ENCODE data around the gene PLXNA4.
A peak's percentile ranks its signal among the peaks of the same experiment; 100 is the strongest.

Gene PLXNA4

DNA sequence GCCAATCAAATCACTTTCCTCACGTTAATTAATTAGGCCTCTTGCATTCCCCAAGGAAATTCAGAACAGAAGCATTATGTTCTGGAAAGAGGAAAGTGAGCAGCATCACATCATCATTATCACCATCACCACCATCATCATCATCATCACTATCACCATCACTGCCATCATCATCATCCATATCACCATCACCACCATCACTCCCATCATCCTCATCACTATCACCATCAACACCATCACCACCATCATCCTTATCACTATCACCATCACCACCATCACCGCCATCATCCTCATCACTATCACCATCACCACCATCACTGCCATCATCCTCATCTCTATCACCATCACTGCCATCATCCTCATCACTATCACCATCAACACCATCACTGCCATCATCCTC is 31.4 kb upstream of the PLXNA4 start:
- Histone ChIP-seq H2AFZ (ENCODE audit: insufficient read depth, low read length, poor library complexity) (no peak overlapping the region), H2AK5ac (ENCODE audit: low read length) (no peak overlapping the region), H3K36me3 (ENCODE audit: control insufficient read depth in 1 of 2, insufficient read depth in 2 of 2, low read length in 2 of 2) (no peaks in the 10 kb centered on the region), H3K14ac (ENCODE audit: low read length) (no peak overlapping the region), H3K4ac (ENCODE audit: low read depth, low read length) (no peak overlapping the region), H3K79me1 (ENCODE audit: low read length) (no peaks in the 10 kb centered on the region), H3K4me3 (ENCODE audit: low read depth, low read length) (peak overlapping the region; percentile 16), H3K9ac (ENCODE audit: low read length) (no peak overlapping the region), H3K18ac (ENCODE audit: low read length) (no peak overlapping the region), H3K79me2 (ENCODE audit: control insufficient read depth, insufficient read depth, low read length, poor library complexity) (no peaks in the 10 kb centered on the region), H3K27ac (ENCODE audit: low read depth, low read length) (no peak overlapping the region), H3K9me3 (ENCODE audit: insufficient read depth, low read depth, low read length) (peaks cover 3% of the 10 kb centered on the region), H3K4me1 (ENCODE audit: control insufficient read depth in 1 of 2, insufficient read depth in 2 of 2, low read length in 2 of 2) (no peaks in the 10 kb centered on the region), H4K91ac (ENCODE audit: low read depth, low read length) (no peak overlapping the region), H3K4me2 (ENCODE audit: low read length) (no peak overlapping the region), H3K23ac (ENCODE audit: low read length) (no peak overlapping the region), H2BK5ac (ENCODE audit: low read depth, low read length, poor library complexity) (no peak overlapping the region), H3K27me3 (ENCODE audit: insufficient read depth, low read length) (no peaks in the 10 kb centered on the region), H2BK120ac (ENCODE audit: insufficient read depth, low read length, poor library complexity) (no peak overlapping the region), H2BK12ac (ENCODE audit: low read length) (no peak overlapping the region), H4K8ac (ENCODE audit: low read depth, low read length) (no peak overlapping the region), H4K12ac (ENCODE audit: low read depth, low read length) (no peak overlapping the region)
- DNase-seq: no peak
- WGBS (ENCODE audit: extremely low coverage, insufficient coverage, insufficient read length): no CpG with 5 or more reads among the region's 2 CpGs

DNA sequence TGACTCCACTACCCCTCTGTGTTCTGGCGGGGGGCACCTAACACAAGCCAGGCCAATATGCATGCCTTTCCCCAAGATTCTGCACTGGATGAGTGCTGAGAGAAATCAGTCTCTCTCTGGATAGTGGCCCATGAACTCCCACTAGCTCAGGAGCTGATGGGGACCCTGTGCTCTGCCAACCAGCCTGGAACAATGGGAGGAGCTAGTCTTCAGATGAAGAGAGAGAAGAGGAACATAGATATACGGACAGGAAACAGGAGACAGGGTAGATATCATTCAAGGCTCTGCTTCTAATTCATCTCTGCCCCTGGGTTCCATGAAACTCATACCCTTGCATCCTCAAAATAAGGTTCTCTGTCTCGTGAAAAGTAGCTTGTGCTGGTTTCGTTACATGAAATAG is 27.9 kb upstream of the PLXNA4 start:
- no peak for DNase-seq
- H3K18ac ChIP-seq (ENCODE audit: low read length): no peak overlapping the region

DNA sequence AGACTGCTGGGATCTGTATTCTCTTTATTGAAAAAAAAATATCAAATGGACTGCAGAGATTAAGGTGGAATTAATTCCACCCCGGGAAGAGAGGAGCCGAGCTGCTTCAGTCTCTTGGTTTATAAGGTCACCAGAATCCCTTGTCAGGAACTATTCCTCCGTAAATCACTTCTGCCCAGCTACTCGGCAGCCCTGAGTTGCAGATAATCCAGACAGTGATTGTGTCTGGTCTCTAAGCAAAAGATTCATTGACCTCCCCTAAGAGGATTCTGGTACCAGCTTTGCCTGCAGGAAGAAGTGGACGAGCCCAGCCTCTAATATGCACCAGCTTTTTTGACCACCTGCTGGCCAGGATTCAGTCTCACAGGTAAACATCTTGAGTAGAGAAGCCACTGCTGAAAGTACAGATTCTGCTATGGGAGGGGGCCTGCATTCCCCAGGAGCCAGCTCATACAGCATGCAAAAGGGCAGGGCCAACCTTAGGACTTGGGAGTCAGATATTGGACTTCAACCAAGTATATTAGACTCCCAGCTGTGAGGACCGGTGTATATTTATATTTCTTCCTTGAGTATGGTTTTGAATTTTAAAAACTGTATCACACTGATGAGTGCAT is 27.1 kb upstream of the PLXNA4 start:
- no peak for DNase-seq
- peaks cover 3% of the 10 kb centered on the region for H3K9me3 ChIP-seq (ENCODE audit: insufficient read depth, low read depth, low read length)
- H3K14ac ChIP-seq (ENCODE audit: low read length): no peak overlapping the region
- H3K23ac ChIP-seq (ENCODE audit: low read length): no peak overlapping the region
- WGBS (ENCODE audit: extremely low coverage, insufficient coverage, insufficient read length): no CpG with 5 or more reads among the region's 6 CpGs
- no peak overlapping the region for H2BK5ac ChIP-seq (ENCODE audit: low read depth, low read length, poor library complexity)
- no peak overlapping the region for H3K27ac ChIP-seq (ENCODE audit: low read depth, low read length)
- H3K79me2 ChIP-seq (ENCODE audit: control insufficient read depth, insufficient read depth, low read length, poor library complexity): no peaks in the 10 kb centered on the region
- H3K36me3 ChIP-seq (ENCODE audit: control insufficient read depth in 1 of 2, insufficient read depth in 2 of 2, low read length in 2 of 2): no peaks in the 10 kb centered on the region
- H2BK120ac ChIP-seq (ENCODE audit: insufficient read depth, low read length, poor library complexity): no peak overlapping the region
- H3K79me1 ChIP-seq (ENCODE audit: low read length): no peaks in the 10 kb centered on the region
- no peak overlapping the region for H4K8ac ChIP-seq (ENCODE audit: low read depth, low read length)
- H3K4me2 ChIP-seq (ENCODE audit: low read length): no peak overlapping the region
- H3K27me3 ChIP-seq (ENCODE audit: insufficient read depth, low read length): no peaks in the 10 kb centered on the region
- H2AFZ ChIP-seq (ENCODE audit: insufficient read depth, low read length, poor library complexity): no peak overlapping the region
- no peak overlapping the region for H4K12ac ChIP-seq (ENCODE audit: low read depth, low read length)
- no peaks in the 10 kb centered on the region for H3K4me1 ChIP-seq (ENCODE audit: control insufficient read depth in 1 of 2, insufficient read depth in 2 of 2, low read length in 2 of 2)
- H2BK12ac ChIP-seq (ENCODE audit: low read length): no peak overlapping the region
- no peak overlapping the region for H2AK5ac ChIP-seq (ENCODE audit: low read length)
- H3K18ac ChIP-seq (ENCODE audit: low read length): no peak overlapping the region
- no peak overlapping the region for H3K4me3 ChIP-seq (ENCODE audit: low read depth, low read length)
- H3K9ac ChIP-seq (ENCODE audit: low read length): no peak overlapping the region
- H3K4ac ChIP-seq (ENCODE audit: low read depth, low read length): no peak overlapping the region
- H4K91ac ChIP-seq (ENCODE audit: low read depth, low read length): no peak overlapping the region

More for the DNA sequence above, 27.9 kb upstream of the PLXNA4 start:
- no peaks in the 10 kb centered on the region for H3K36me3 ChIP-seq (ENCODE audit: control insufficient read depth in 1 of 2, insufficient read depth in 2 of 2, low read length in 2 of 2)
- no CpG with 5 or more reads among the region's 4 CpGs for WGBS (ENCODE audit: extremely low coverage, insufficient coverage, insufficient read length)
- no peak overlapping the region for H2AK5ac ChIP-seq (ENCODE audit: low read length)
- no peak overlapping the region for H3K23ac ChIP-seq (ENCODE audit: low read length)
- H3K4me3 ChIP-seq (ENCODE audit: low read depth, low read length): no peak overlapping the region
- H3K79me2 ChIP-seq (ENCODE audit: control insufficient read depth, insufficient read depth, low read length, poor library complexity): no peaks in the 10 kb centered on the region
- no peak overlapping the region for H4K8ac ChIP-seq (ENCODE audit: low read depth, low read length)
- peaks cover 3% of the 10 kb centered on the region for H3K9me3 ChIP-seq (ENCODE audit: insufficient read depth, low read depth, low read length)
- no peaks in the 10 kb centered on the region for H3K79me1 ChIP-seq (ENCODE audit: low read length)
- H4K12ac ChIP-seq (ENCODE audit: low read depth, low read length): no peak overlapping the region
- no peak overlapping the region for H2BK120ac ChIP-seq (ENCODE audit: insufficient read depth, low read length, poor library complexity)
- no peak overlapping the region for H3K14ac ChIP-seq (ENCODE audit: low read length)
- H4K91ac ChIP-seq (ENCODE audit: low read depth, low read length): no peak overlapping the region
- no peak overlapping the region for H2AFZ ChIP-seq (ENCODE audit: insufficient read depth, low read length, poor library complexity)
- H2BK12ac ChIP-seq (ENCODE audit: low read length): no peak overlapping the region
- H3K4me1 ChIP-seq (ENCODE audit: control insufficient read depth in 1 of 2, insufficient read depth in 2 of 2, low read length in 2 of 2): no peaks in the 10 kb centered on the region
- no peak overlapping the region for H3K27ac ChIP-seq (ENCODE audit: low read depth, low read length)
- no peak overlapping the region for H3K9ac ChIP-seq (ENCODE audit: low read length)
- no peak overlapping the region for H3K4me2 ChIP-seq (ENCODE audit: low read length)
- H3K4ac ChIP-seq (ENCODE audit: low read depth, low read length): no peak overlapping the region
- no peak overlapping the region for H2BK5ac ChIP-seq (ENCODE audit: low read depth, low read length, poor library complexity)
- H3K27me3 ChIP-seq (ENCODE audit: insufficient read depth, low read length): no peaks in the 10 kb centered on the region

DNA sequence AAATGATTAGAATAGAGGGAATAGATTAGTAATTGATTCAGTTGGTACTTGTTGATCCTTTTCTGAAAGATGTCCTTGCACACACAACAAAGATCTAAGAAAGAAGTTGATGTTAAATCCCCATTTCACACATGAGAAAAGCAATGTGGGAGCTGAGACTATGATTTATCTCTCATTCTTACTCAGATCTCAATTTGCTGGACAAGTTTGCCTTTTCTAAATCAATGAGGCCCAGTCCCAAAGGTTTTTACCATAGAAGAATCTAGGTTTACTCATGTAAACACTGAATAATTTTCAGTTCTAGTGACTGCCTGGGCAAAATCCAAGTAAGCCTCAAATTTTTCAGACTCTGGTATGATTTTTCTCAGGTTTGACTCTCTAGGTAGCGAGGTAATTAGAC is 25.5 kb upstream of the PLXNA4 start:
- Histone ChIP-seq H3K14ac (ENCODE audit: low read length) (no peak overlapping the region), H3K4ac (ENCODE audit: low read depth, low read length) (no peak overlapping the region), H2AFZ (ENCODE audit: insufficient read depth, low read length, poor library complexity) (no peak overlapping the region), H2BK12ac (ENCODE audit: low read length) (no peak overlapping the region), H2AK5ac (ENCODE audit: low read length) (no peak overlapping the region), H3K36me3 (ENCODE audit: control insufficient read depth in 1 of 2, insufficient read depth in 2 of 2, low read length in 2 of 2) (no peaks in the 10 kb centered on the region), H3K23ac (ENCODE audit: low read length) (no peak overlapping the region), H3K9me3 (ENCODE audit: insufficient read depth, low read depth, low read length) (no peaks in the 10 kb centered on the region), H3K79me1 (ENCODE audit: low read length) (no peaks in the 10 kb centered on the region), H3K79me2 (ENCODE audit: control insufficient read depth, insufficient read depth, low read length, poor library complexity) (no peaks in the 10 kb centered on the region), H4K12ac (ENCODE audit: low read depth, low read length) (no peak overlapping the region), H3K9ac (ENCODE audit: low read length) (no peak overlapping the region), H3K27ac (ENCODE audit: low read depth, low read length) (no peak overlapping the region), H2BK5ac (ENCODE audit: low read depth, low read length, poor library complexity) (no peak overlapping the region), H4K91ac (ENCODE audit: low read depth, low read length) (no peak overlapping the region), H3K18ac (ENCODE audit: low read length) (no peak overlapping the region), H3K27me3 (ENCODE audit: insufficient read depth, low read length) (no peaks in the 10 kb centered on the region), H3K4me1 (ENCODE audit: control insufficient read depth in 1 of 2, insufficient read depth in 2 of 2, low read length in 2 of 2) (no peaks in the 10 kb centered on the region), H2BK120ac (ENCODE audit: insufficient read depth, low read length, poor library complexity) (no peak overlapping the region), H3K4me3 (ENCODE audit: low read depth, low read length) (no peak overlapping the region), H4K8ac (ENCODE audit: low read depth, low read length) (no peak overlapping the region), H3K4me2 (ENCODE audit: low read length) (no peak overlapping the region)
- no peak for DNase-seq
- WGBS (ENCODE audit: extremely low coverage, insufficient coverage, insufficient read length): no CpG with 5 or more reads among the region's 1 CpG

Measured in trophoblast cell (in vitro differentiated cells and primary cell).